Measurements from ENCODE around the gene GPAM. TPM values are rescaled to one million over a fixed set of nuclear protein-coding genes. Genes with fewer than 3 reads are reported as not detected.
"Not testable (repeated sequence)": the region's sequence is repeated elsewhere in the genome, so short reads cannot be mapped to it uniquely, and the experiment has no call there.

GPAM gene
- total and polyA plus RNA-seq, 10 of the 15 experiments (the other 5 are each of a cell fraction or from before 2014, with no cell fraction given), result 3.3 to 9.4 (median 7.4) TPM

GRCh38 chr10:112229096-112229495, 45.5 kb upstream of the GPAM start (continued):
- TF ChIP-seq, protein P1, sequence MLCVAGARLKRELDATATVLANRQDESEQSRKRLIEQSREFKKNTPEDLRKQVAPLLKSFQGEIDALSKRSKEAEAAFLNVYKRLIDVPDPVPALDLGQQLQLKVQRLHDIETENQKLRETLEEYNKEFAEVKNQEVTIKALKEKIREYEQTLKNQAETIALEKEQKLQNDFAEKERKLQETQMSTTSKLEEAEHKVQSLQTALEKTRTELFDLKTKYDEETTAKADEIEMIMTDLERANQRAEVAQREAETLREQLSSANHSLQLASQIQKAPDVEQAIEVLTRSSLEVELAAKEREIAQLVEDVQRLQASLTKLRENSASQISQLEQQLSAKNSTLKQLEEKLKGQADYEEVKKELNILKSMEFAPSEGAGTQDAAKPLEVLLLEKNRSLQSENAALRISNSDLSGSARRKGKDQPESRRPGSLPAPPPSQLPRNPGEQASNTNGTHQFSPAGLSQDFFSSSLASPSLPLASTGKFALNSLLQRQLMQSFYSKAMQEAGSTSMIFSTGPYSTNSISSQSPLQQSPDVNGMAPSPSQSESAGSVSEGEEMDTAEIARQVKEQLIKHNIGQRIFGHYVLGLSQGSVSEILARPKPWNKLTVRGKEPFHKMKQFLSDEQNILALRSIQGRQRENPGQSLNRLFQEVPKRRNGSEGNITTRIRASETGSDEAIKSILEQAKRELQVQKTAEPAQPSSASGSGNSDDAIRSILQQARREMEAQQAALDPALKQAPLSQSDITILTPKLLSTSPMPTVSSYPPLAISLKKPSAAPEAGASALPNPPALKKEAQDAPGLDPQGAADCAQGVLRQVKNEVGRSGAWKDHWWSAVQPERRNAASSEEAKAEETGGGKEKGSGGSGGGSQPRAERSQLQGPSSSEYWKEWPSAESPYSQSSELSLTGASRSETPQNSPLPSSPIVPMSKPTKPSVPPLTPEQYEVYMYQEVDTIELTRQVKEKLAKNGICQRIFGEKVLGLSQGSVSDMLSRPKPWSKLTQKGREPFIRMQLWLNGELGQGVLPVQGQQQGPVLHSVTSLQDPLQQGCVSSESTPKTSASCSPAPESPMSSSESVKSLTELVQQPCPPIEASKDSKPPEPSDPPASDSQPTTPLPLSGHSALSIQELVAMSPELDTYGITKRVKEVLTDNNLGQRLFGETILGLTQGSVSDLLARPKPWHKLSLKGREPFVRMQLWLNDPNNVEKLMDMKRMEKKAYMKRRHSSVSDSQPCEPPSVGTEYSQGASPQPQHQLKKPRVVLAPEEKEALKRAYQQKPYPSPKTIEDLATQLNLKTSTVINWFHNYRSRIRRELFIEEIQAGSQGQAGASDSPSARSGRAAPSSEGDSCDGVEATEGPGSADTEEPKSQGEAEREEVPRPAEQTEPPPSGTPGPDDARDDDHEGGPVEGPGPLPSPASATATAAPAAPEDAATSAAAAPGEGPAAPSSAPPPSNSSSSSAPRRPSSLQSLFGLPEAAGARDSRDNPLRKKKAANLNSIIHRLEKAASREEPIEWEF (IDR thresholded peaks at IDR 0.05; ENCODE audit: insufficient replicate concordance, low read depth, low read length), result no peak
- TF ChIP-seq, protein P2, sequence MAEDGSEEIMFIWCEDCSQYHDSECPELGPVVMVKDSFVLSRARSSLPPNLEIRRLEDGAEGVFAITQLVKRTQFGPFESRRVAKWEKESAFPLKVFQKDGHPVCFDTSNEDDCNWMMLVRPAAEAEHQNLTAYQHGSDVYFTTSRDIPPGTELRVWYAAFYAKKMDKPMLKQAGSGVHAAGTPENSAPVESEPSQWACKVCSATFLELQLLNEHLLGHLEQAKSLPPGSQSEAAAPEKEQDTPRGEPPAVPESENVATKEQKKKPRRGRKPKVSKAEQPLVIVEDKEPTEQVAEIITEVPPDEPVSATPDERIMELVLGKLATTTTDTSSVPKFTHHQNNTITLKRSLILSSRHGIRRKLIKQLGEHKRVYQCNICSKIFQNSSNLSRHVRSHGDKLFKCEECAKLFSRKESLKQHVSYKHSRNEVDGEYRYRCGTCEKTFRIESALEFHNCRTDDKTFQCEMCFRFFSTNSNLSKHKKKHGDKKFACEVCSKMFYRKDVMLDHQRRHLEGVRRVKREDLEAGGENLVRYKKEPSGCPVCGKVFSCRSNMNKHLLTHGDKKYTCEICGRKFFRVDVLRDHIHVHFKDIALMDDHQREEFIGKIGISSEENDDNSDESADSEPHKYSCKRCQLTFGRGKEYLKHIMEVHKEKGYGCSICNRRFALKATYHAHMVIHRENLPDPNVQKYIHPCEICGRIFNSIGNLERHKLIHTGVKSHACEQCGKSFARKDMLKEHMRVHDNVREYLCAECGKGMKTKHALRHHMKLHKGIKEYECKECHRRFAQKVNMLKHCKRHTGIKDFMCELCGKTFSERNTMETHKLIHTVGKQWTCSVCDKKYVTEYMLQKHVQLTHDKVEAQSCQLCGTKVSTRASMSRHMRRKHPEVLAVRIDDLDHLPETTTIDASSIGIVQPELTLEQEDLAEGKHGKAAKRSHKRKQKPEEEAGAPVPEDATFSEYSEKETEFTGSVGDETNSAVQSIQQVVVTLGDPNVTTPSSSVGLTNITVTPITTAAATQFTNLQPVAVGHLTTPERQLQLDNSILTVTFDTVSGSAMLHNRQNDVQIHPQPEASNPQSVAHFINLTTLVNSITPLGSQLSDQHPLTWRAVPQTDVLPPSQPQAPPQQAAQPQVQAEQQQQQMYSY (CRISPR knock-in tag; IDR thresholded peaks at IDR 0.05), result no peak
- no peak for TF ChIP-seq ELK1 (IDR thresholded peaks at IDR 0.05; ENCODE audit: low read depth, low read length)

DNA sequence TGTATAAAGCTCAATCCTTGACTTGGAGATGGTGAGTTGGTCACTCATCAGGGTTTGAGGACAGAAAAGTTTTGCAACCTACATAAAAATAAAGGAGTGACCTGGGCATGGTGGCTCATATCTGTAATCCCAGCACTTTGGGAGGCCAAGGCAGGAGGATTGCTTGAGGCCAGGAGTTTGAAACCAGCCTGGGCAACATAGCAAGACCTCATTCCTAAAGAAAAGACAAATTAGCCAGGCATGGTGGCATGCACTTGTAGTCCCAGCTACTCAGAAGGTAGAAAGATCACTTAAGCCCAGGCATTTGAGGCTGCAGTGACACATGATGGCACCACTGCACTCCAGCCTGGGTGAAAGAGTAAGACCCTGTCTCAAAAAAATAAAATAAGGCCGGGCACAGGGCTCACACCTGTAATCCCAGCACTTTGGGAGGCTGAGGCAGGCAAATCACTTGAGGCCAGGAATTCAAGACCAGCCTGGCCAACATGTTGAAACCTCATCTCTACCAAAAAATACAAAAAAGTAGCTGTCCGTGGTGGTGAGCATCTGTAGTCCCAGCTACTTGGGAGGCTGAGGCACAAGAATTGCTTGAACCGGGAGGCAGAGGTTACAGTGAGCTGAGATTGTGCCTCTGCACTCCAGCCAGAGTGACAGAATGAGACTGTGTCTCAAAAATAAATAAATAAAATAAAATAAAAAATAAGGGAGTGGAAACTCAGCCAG, 45.0 kb upstream of the GPAM start:
- FAIRE-seq; H3K79me2 ChIP-seq (ENCODE audit: control insufficient read depth, insufficient read depth, low read length); H3K4me2 ChIP-seq (ENCODE audit: control insufficient read depth, insufficient read depth); RAD21 ChIA-PET (ENCODE audit: unreplicated experiment); H3K9me3 ChIP-seq (replicated peaks; ENCODE audit: control insufficient read depth, insufficient read depth, low read length); POLR2A ChIA-PET; intact Hi-C loops (cut with micrococcal nuclease; ENCODE audit: unreplicated experiment); H3K27ac ChIP-seq (ENCODE audit: control insufficient read depth, insufficient read depth); H2AFZ ChIP-seq (ENCODE audit: control insufficient read depth, low read depth, low read length); H3K36me3 ChIP-seq (ENCODE audit: control insufficient read depth in 2 of 2, insufficient read depth in 2 of 2, low read length in 1 of 2); H4K20me1 ChIP-seq (ENCODE audit: control insufficient read depth, insufficient read depth); in situ Hi-C loops (cut with MboI); BruUV-seq (replicated peaks); H3K4me3 ChIP-seq; ATAC-seq; SMC1A ChIA-PET (ENCODE audit: uncharacterized antibody, unreplicated experiment); DNase-seq (ENCODE audit: low read depth, low spot score); H3K9ac ChIP-seq (ENCODE audit: control insufficient read depth, insufficient read depth, low read length); H3K27me3 ChIP-seq (replicated peaks in 1 of 2; ENCODE audit: control insufficient read depth in 2 of 2, insufficient read depth in 2 of 2, low read length in 1 of 2); H3K4me1 ChIP-seq (ENCODE audit: control insufficient read depth, insufficient read depth, low read length): not testable (repeated sequence)
- CTCF ChIA-PET, result interaction anchor here (2.3 kb wide), 1 partner anchor 92 kb away, joined by 7 read pairs; no protein-coding TSS in a partner anchor
- WGBS (ENCODE audit: insufficient coverage, insufficient replicate concordance, low lambda C conversion rate, missing lambda C conversion rate), result 37% methylated on average over 3 of the region's 3 CpGs
